NCI-H526 (cell line): Measurements from ENCODE around the gene TAB3.
A peak's percentile ranks its signal among the peaks of the same experiment; 100 is the strongest.

Experiments
- DNase-seq, 2 experiments: peaks; one replicate each; lab custom pipeline; 2025; lab: John Stamatoyannopoulos, UW

TAB3 gene

GRCh38 chrX:30889147-30890140, at the start of gene TAB3:
Gene TAB3 (minus strand): TSS chrX:30889254. CDS start chrX:30859588, 29,666 bp downstream.
- DNase-seq, result peak; percentile 98

- DNase-seq, result no peak
Observed at GRCh38 chrX:30938295-30938694, 49.2 kb upstream of the TAB3 start.

DNA sequence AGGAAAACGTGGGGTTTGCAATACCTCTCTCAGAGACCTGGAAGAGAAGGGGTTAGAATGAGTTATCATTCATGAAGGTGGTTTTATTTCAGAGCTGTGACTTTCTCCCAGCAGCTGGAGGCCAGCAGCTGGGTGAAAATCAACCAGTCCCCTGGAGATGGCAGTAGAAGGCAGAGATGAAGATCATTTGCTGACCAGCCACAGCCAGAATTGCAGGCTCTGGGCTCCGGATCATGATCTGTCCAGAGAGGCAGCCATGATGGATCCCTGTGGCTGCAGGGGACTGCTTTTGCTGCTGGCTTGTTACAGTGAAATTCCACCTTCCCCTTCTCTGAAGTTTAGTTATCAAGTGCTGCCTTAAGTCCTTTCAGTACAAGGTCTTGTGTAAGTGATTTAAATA, 46.9 kb upstream of the TAB3 start:
- peak in 1 of 2 experiments; percentile 17 for DNase-seq

DNA sequence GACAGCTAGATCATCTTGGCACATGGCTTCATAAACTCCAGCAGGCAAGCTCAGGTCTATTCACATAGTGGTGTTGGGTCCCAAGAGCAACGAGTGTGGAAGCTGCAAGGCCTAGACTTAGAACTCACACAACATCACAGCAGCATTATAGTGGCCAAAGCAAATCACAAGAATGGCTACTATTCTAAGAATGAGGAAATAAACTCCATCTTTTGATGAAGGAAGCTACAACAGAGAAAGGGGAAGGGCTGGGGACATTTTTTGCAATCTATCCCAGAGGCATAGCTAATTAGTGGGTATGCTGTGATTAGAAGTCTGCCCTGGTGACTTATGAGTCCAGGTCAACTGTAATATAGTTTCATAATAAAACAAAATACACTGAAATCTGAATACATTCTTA, 42.9 kb upstream of the TAB3 start:
- DNase-seq, result no peak

GRCh38 chrX:30930679-30931078, 41.6 kb upstream of the TAB3 start:
- DNase-seq, result no peak

DNA sequence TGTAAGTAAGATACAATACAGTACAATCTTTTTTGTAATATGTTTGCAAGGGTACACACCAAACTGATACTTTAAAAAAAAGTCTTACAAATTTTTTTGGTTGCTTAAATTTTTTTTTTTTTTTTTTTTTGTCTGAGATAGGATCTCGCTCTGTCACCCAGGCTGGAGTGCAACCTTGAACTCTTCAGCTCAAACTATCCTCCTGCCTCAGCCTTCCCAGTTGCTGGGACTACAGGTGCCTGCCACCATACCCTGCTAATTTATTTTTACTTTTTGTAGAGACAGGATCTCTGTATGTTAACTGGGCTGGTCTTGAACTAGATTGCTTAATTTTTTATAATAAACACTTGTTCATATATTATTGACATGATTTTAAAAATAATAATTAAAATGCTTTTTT, 41.1 kb upstream of the TAB3 start:
- no peak for DNase-seq

DNA sequence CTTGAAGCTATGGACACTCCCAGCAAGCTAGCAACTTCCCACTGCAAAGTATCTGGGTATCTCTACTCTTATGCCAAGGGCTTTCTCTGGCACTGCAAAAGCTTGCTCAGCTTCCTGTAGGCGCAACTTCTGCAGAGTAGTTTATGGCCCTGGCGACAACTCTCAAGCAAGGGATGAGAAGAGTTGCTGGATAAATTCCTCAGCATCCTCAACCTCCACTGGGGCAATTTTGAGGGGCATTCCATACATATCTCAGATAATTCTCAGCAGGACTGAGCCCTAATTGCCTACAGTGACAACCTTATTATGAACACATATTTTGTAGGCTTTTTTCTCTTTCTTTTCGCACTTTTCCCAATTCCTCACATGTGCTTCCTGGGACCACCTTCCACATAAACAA, 31.2 kb upstream of the TAB3 start:
- DNase-seq, result no peak

DNA sequence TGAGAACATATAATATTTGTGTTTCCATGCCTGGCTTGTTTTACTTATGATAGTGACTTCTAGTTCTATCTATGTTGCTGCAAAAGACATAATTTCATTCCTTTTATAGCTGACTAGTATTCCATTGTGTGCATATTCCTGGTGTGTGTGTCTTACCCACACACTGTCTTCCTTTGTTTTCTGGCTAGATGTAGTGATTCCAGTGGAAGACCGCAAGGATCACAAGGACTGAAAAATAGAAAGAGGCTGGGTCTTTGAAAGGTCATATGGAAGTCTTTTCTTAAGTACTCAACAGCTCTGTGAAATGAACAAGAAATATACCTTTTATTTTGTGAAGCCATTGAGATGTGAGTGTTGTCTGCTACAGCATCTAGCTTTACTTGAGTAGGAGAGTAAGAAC, 29.4 kb upstream of the TAB3 start:
- DNase-seq, result no peak

DNA sequence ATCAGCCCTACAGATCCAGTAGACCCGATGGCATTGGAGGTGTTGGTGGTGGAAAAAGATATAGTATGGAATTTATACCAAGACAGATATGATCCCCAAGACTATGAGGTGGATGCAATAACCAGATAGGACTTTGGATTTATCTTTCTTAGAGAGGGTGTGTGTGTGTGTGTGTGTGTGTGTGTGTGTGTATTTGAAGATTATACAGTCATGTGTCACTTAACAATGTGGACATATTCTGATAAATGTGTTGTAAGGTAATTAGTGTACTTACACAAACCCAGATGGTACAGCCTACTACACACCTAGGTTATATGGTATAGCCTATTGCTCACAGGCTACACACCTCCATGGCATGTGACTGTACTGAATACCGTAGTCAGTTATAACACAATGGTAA, 24.4 kb upstream of the TAB3 start:
- no peak for DNase-seq

GRCh38 chrX:30910124-30910860, 21.2 kb upstream of the TAB3 start:
- DNase-seq, result no peak

- DNase-seq, result no peak
Observed at GRCh38 chrX:30906726-30907125, 17.7 kb upstream of the TAB3 start.

GRCh38 chrX:30905321-30905720, 16.3 kb upstream of the TAB3 start:
- DNase-seq, result no peak

DNA sequence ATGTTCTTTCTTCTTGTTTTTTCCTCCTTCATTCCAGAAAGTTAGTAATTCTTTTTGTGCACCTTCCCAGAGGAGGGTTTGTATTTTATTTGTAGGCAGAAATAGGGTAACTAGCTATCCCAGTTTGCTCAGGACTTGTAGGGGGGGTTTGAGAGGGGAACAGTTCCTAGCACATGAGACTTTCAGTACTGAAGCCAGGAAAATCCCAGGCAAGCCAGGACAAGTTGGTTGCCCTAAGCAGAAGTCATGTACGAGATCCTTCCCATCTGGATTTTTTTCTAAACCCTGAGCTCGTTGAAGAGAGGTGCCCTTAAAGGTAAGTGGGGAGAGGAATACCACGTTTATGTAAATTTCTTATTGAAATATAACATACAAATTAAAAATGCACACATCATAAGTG, 15.6 kb upstream of the TAB3 start:
- DNase-seq, result no peak

GRCh38 chrX:30904186-30904585, 15.1 kb upstream of the TAB3 start:
- no peak for DNase-seq

DNA sequence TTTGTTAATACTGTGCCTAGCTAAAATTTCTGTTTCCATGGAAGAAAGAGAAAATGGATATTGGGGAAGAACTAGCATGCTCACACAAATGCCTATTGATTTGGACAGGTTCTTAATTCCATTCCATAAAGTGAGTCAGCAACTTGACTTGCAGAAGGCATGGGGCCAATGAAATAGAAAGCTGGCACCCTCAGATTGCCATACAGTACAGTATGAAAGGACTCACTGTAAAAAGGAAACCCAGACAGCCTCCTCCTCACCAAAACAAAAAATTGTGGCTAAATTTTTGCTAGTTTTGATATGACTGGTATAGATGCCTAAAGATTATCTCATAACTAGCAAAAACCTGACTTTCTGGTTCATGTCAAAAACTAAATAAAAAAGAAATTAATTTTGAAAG, 11.2 kb upstream of the TAB3 start:
- no peak for DNase-seq

DNA sequence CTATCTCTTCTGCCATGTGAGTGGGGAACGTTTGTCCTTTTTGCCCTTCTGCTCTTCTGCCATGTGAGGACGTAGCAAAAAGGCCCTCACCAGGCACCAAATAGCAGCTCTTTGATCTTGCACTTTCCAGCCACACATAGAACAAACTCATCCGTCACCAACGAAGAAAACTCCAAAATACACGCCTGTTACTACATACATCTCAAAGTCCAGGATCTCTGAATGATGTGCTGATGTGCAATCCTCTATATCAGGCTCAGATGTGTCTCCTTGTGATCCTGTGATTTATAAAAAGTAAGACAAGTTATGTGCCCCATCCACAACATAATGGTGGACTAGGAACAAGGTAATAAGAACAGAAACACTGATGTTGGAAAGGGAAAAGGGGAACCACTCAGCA, 9.8 kb upstream of the TAB3 start:
- no peak for DNase-seq

GRCh38 chrX:30895370-30895769, 6.3 kb upstream of the TAB3 start:
- DNase-seq, result no peak

DNA sequence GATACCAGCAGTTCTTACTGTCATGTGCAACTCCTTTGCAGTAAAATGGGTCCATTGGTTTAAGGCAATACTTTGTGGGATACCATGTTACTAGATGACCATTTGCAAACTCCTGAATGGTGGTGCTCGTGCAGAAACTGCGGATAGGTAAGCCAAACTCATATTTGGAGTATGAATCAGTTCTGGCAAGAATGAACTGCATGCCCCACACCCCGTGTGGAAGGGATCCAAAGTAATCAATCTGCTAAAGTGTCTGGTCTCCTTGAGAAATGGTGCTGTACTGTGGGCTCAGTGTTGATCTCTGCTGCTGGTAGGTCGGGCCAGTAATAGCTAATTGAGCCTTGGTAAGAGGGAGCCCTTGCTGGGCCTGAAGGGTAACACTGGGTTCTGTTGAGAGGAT, 4.2 kb upstream of the TAB3 start:
- DNase-seq, result no peak

GRCh38 chrX:30892591-30892990, 3.5 kb upstream of the TAB3 start:
- DNase-seq, result no peak

GRCh38 chrX:30888526-30889146, 418 bp downstream of the TAB3 start:
- DNase-seq, result peak in 1 of 2 experiments; percentile 47

DNA sequence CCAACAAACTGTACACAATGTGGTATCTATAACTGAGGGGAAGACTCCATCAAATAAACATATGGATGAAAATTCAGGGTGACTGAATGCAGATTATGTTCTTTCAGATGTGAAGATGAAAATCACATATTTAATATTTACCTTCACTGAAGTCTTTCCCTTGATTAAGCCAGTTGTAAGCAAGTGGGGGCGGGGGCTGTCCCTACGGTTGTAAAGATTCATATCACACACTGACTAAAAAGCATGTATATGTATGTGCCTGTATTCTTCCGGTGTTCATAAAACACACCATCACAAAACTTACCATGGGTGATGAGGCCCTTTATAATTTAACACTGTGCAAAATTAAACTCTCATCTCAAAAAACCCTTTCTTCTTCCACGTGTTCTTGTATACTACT, 1.3 kb downstream of the TAB3 start:
- DNase-seq, result no peak

- DNase-seq, result no peak
Observed at GRCh38 chrX:30887288-30887687, 1.8 kb downstream of the TAB3 start.

DNA sequence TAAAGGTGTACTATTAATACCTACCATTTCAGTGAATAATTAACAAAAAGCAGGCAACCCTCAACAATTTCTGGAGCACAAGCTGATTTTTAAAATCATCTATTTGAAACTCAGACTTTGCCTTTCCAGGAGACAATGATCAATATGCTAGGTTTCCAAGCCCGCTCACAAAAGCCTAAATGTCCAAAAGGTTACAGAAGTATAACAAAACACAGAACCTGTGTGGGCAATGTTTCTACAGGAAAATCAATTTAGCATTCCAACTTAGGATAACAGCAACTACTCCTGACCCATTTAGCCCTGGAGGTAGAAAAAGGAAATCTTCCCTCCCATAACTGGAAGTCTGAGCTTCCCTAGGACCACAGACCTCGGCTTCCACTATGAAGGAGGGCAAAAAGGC, 3.9 kb downstream of the TAB3 start:
- DNase-seq, result no peak
